Hepatocyte (in vitro differentiated cells): ENCODE results near the gene COL21A1. TPM values are rescaled to one million over a fixed set of nuclear protein-coding genes. Genes with fewer than 3 reads are reported as not detected.
A peak's percentile ranks its signal among the peaks of the same experiment; 100 is the strongest.

Experiments used
- DNase-seq: peaks from one replicate; pipeline ENCODE4 v3.0.0-alpha.2; 2016; ENCODE audit warnings: low spot score
- H2AFZ ChIP-seq: fragments of 200-600 bp; sonication (generic); 2 replicates; pipeline ENCODE4 v1.6.0; 2016; ENCODE audit warnings: antibody characterized with exemption, mild to moderate bottlenecking
- H3K27ac ChIP-seq: fragments of 200-600 bp; sonication (generic); 2 replicates; pipeline ENCODE4 v1.5.1; 2016; ENCODE audit warnings: mild to moderate bottlenecking
- H3K27me3 ChIP-seq: fragments of 200-600 bp; sonication (generic); 2 replicates; pipeline ENCODE4 v1.6.1; 2016
- H3K36me3 ChIP-seq: fragments of 200-600 bp; sonication (generic); replicated peaks from 2 replicates; pipeline ENCODE4 v1.5.1; 2016; ENCODE audit warnings: low read depth; ENCODE audit not compliant: insufficient read depth
- H3K4me1 ChIP-seq: fragments of 200-600 bp; sonication (generic); 2 replicates; pipeline ENCODE4 v1.5.1; 2016; ENCODE audit warnings: mild to moderate bottlenecking, moderate library complexity; ENCODE audit not compliant: insufficient read depth
- H3K4me2 ChIP-seq: fragments of 200-600 bp; sonication (generic); 2 replicates; pipeline ENCODE4 v1.6.0; 2016
- H3K4me3 ChIP-seq: fragments of 200-600 bp; sonication (generic); 2 replicates; pipeline ENCODE4 v1.5.1; 2016; ENCODE audit warnings: mild to moderate bottlenecking
- H3K79me2 ChIP-seq: fragments of 200-600 bp; sonication (generic); 2 replicates; pipeline ENCODE4 v1.6.0; 2017; ENCODE audit warnings: mild to moderate bottlenecking
- H3K9me2 ChIP-seq: fragments of 200-600 bp; sonication (generic); replicated peaks from 2 replicates; pipeline ENCODE4 v1.6.0; 2017; ENCODE audit warnings: mild to moderate bottlenecking; ENCODE audit not compliant: insufficient read depth
- H3K9me3 ChIP-seq: fragments of 200-600 bp; sonication (generic); 2 replicates; pipeline ENCODE4 v1.5.1; 2016; ENCODE audit warnings: low read depth, mild to moderate bottlenecking
- H4K20me1 ChIP-seq: fragments of 200-600 bp; sonication (generic); 2 replicates; pipeline ENCODE4 v1.6.0; 2016; ENCODE audit warnings: mild to moderate bottlenecking; ENCODE audit not compliant: insufficient read depth, poor library complexity, severe bottlenecking
- EZH2 ChIP-seq: fragments of 200-600 bp; sonication (generic); IDR thresholded peaks from 2 replicates; pipeline ENCODE4 v1.6.1; 2016; ENCODE audit warnings: antibody characterized with exemption, mild to moderate bottlenecking, borderline replicate concordance
- EZH2phosphoT487 ChIP-seq: fragments of 200-600 bp; sonication (generic); IDR thresholded peaks from one replicate; pipeline ENCODE4 v1.6.1; 2018; ENCODE audit warnings: antibody characterized with exemption, mild to moderate bottlenecking, low read depth, moderate library complexity; ENCODE audit not compliant: unreplicated experiment, severe bottlenecking
- WGBS: methylation state at CpG from one replicate; pipeline ENCODE4 v1.1.6; 2016; ENCODE audit warnings: low lambda C conversion rate; ENCODE audit errors: missing lambda C conversion rate; 5-methylcytosine and 5-hydroxymethylcytosine counted together
- polyA plus RNA-seq: library from polyadenylated mRNA; unstranded; fragments of >200 nt; fragmentation: Nextera tagmentation; extraction: Ambion mirVana; gene quantifications from 2 replicates; pipeline ENCODE4 v1.2.1, GENCODE V29; 2016
- total RNA-seq: library from RNA; depleted of rRNA; stranded (reverse); fragments of >200 nt; gene quantifications from 2 replicates; pipeline ENCODE4 v1.2.3, GENCODE V29; 2014
- TF ChIP-seq, protein P1 (sequence below): fragments of 200-600 bp; sonication (generic); IDR thresholded peaks from 2 replicates; pipeline ENCODE4 v1.5.1; 2016; ENCODE audit warnings: antibody characterized with exemption, mild to moderate bottlenecking; ENCODE audit not compliant: poor library complexity

The COL21A1 gene
- total and polyA plus RNA-seq, 2 experiments from 2014 or later: 36.2 to 44.7 TPM

DNA sequence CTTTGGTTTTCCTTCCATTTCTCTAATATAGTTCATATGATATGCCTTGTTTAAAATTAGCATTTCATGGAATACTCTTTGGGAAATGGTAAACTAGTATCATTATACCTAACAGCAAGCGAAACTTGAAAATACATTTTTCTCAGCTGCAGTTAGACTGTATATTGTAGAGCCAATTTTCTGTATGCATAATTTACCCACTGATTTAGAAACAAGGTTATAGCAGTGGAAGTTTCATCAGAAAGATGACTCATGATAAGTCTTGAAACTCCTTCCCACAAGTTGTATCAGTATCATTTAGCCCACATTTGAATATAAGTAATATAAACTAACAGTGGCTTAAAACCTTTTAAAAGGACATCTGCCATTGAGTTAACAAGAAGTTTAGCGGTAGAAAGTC, 207.2 kb downstream of the COL21A1 start:
- Histone ChIP-seq H3K79me2 (no peaks in the 10 kb centered on the region), H4K20me1 (no peaks in the 10 kb centered on the region), H3K9me3 (no peaks in the 10 kb centered on the region), H3K27ac (no peak overlapping the region), H2AFZ (no peak overlapping the region), H3K27me3 (no peaks in the 10 kb centered on the region), H3K36me3 (no peaks in the 10 kb centered on the region), H3K4me1 (no peaks in the 10 kb centered on the region), H3K9me2 (no peaks in the 10 kb centered on the region), H3K4me2 (no peak overlapping the region), H3K4me3 (no peak overlapping the region)
- TF ChIP-seq EZH2 (no peak), EZH2phosphoT487 (no peak)
- TF ChIP-seq, protein P1, sequence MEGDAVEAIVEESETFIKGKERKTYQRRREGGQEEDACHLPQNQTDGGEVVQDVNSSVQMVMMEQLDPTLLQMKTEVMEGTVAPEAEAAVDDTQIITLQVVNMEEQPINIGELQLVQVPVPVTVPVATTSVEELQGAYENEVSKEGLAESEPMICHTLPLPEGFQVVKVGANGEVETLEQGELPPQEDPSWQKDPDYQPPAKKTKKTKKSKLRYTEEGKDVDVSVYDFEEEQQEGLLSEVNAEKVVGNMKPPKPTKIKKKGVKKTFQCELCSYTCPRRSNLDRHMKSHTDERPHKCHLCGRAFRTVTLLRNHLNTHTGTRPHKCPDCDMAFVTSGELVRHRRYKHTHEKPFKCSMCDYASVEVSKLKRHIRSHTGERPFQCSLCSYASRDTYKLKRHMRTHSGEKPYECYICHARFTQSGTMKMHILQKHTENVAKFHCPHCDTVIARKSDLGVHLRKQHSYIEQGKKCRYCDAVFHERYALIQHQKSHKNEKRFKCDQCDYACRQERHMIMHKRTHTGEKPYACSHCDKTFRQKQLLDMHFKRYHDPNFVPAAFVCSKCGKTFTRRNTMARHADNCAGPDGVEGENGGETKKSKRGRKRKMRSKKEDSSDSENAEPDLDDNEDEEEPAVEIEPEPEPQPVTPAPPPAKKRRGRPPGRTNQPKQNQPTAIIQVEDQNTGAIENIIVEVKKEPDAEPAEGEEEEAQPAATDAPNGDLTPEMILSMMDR: no peak
- 73% methylated on average over 2 of the region's 2 CpGs for whole genome bisulfite sequencing
- DNase-seq: no peak

DNA sequence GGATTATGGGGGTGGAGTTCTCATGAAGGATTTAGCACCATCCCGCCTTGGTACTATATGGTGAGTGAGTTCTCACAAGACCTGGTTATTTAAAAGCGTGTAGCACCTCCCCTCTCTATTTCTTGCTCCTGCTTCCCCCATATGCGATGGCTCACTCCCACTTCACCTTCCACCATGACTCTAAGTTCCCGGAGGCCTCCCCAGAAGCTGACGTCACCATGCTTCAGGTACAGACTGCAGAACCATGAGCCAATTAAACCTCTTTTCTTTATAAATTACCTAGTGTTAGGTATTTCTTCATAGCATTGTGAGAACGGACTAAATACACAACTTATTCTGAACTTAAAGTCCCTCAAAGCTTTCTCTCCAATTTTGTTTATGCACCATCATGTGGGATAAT, 208.6 kb downstream of the COL21A1 start:
- TF ChIP-seq, protein P1: no peak
- TF ChIP-seq EZH2 (no peak), EZH2phosphoT487 (no peak)
- H3K4me3 ChIP-seq: no peak overlapping the region
- H3K4me2 ChIP-seq: no peak overlapping the region
- WGBS: 94% methylated on average over 6 of the region's 6 CpGs
- no peaks in the 10 kb centered on the region for H3K9me2 ChIP-seq
- H3K27me3 ChIP-seq: no peaks in the 10 kb centered on the region
- H2AFZ ChIP-seq: no peak overlapping the region
- H3K79me2 ChIP-seq: no peaks in the 10 kb centered on the region
- H3K9me3 ChIP-seq: no peaks in the 10 kb centered on the region
- no peak for DNase-seq
- H4K20me1 ChIP-seq: no peaks in the 10 kb centered on the region
- no peaks in the 10 kb centered on the region for H3K36me3 ChIP-seq
- no peak overlapping the region for H3K27ac ChIP-seq
- H3K4me1 ChIP-seq: no peaks in the 10 kb centered on the region

GRCh38 chr6:56037601-56038000, 209.8 kb downstream of the COL21A1 start:
- WGBS: 74% methylated on average over 1 of the region's 1 CpG
- TF ChIP-seq, protein P1: peak; percentile 13
- TF ChIP-seq EZH2: no peak
- H3K4me1 ChIP-seq: no peaks in the 10 kb centered on the region
- no peak overlapping the region for H2AFZ ChIP-seq
- no peak overlapping the region for H3K4me2 ChIP-seq
- H3K27ac ChIP-seq: no peak overlapping the region
- H3K4me3 ChIP-seq: no peak overlapping the region
- H4K20me1 ChIP-seq: no peaks in the 10 kb centered on the region
- H3K9me2 ChIP-seq: no peaks in the 10 kb centered on the region
- no peaks in the 10 kb centered on the region for H3K9me3 ChIP-seq
- H3K36me3 ChIP-seq: no peaks in the 10 kb centered on the region
- no peak for DNase-seq
- H3K79me2 ChIP-seq: no peaks in the 10 kb centered on the region
- no peaks in the 10 kb centered on the region for H3K27me3 ChIP-seq

GRCh38 chr6:56036916-56037600, 210.3 kb downstream of the COL21A1 start:
- H3K79me2 ChIP-seq: no peaks in the 10 kb centered on the region
- H3K27ac ChIP-seq: no peak overlapping the region
- H3K4me3 ChIP-seq: no peak overlapping the region
- no peaks in the 10 kb centered on the region for H3K9me2 ChIP-seq
- no peak for DNase-seq
- WGBS: 78% methylated on average over 1 of the region's 1 CpG
- no peaks in the 10 kb centered on the region for H3K9me3 ChIP-seq
- H3K27me3 ChIP-seq: no peaks in the 10 kb centered on the region
- H3K36me3 ChIP-seq: no peaks in the 10 kb centered on the region
- H2AFZ ChIP-seq: no peak overlapping the region
- H3K4me1 ChIP-seq: no peaks in the 10 kb centered on the region
- H4K20me1 ChIP-seq: no peaks in the 10 kb centered on the region
- TF ChIP-seq, protein P1: no peak
- H3K4me2 ChIP-seq: no peak overlapping the region
